WTC11 (cell line): Measurements from ENCODE around the gene MEGF6. TPM values are rescaled to one million over a fixed set of nuclear protein-coding genes. Genes with fewer than 3 reads are reported as not detected.

ENCODE experiments used
- ATAC-seq: fragments of 200-7000 bp; cut with Tn5 transposase; 2 replicates; pipeline ENCODE4 v1.10.0; 2021; ENCODE audit warnings: mild to moderate bottlenecking, moderate library complexity
- CTCF ChIA-PET: fragments of 300-600 bp; sonication (Branson Sonifier 250); formaldehyde crosslinking; loops from one replicate; lab custom pipeline; 2021; ENCODE audit warnings: antibody characterized with exemption; lab: Charles Lee
- POLR2A ChIA-PET: fragments of 350-600 bp; sonication (Branson Sonifier 250); formaldehyde crosslinking; loops from one replicate; lab custom pipeline; 2021; ENCODE audit warnings: antibody characterized with exemption; lab: Charles Lee
- DNase-seq: peaks from one replicate; pipeline ENCODE4 v3.0.0; 2021; ENCODE audit warnings: low spot score
- H3K27ac Mint-ChIP-seq: 2 replicates; pipeline ENCODE4 v1.8.0; 2021; ENCODE audit warnings: mixed read lengths
- H3K27me3 Mint-ChIP-seq: 2 replicates; pipeline ENCODE4 v1.8.0; 2021; ENCODE audit warnings: low read depth, mild to moderate bottlenecking, moderate library complexity, mixed read lengths
- H3K36me3 Mint-ChIP-seq: 2 replicates; pipeline ENCODE4 v1.8.0; 2021; ENCODE audit warnings: mixed read lengths
- H3K4me1 Mint-ChIP-seq: 2 replicates; pipeline ENCODE4 v1.8.0; 2022; ENCODE audit warnings: mixed read lengths
- H3K4me3 Mint-ChIP-seq: 2 replicates; pipeline ENCODE4 v1.8.0; 2021; ENCODE audit warnings: mild to moderate bottlenecking, moderate library complexity, mixed read lengths
- H3K9me3 Mint-ChIP-seq: 2 replicates; pipeline ENCODE4 v1.8.0; 2021; ENCODE audit warnings: mixed read lengths
- AFF4 ChIP-seq: sonication (generic); formaldehyde crosslinking; IDR thresholded peaks from 2 replicates; pipeline ENCODE4 v1.8.1; 2023; ENCODE audit warnings: mild to moderate bottlenecking, missing genetic modification reagents, borderline replicate concordance
- ATF1 ChIP-seq: sonication (generic); formaldehyde crosslinking; IDR thresholded peaks from 2 replicates; pipeline ENCODE4 v1.8.1; 2023; ENCODE audit warnings: mild to moderate bottlenecking, moderate library complexity, missing genetic modification reagents
- CTCF ChIP-seq: fragments of 200-600 bp; IDR thresholded peaks from 2 replicates; pipeline ENCODE4 v1.8.0; 2022; ENCODE audit warnings: antibody characterized with exemption
- GRHL2 ChIP-seq: fragments of 250-450 bp; sonication (Bioruptor Pico); IDR thresholded peaks from 2 replicates; pipeline ENCODE4 v1.8.0; 2022; ENCODE audit warnings: mild to moderate bottlenecking, moderate library complexity; ENCODE audit not compliant: insufficient replicate concordance, severe bottlenecking
- KAT7 ChIP-seq: sonication (generic); formaldehyde crosslinking; IDR thresholded peaks from 2 replicates; pipeline ENCODE4 v1.8.1; 2023; ENCODE audit warnings: missing genetic modification reagents, mild to moderate bottlenecking, borderline replicate concordance
- MXD4 ChIP-seq: fragments of 250-450 bp; sonication (Bioruptor Pico); IDR thresholded peaks from 2 replicates; pipeline ENCODE4 v1.8.0; 2021; ENCODE audit warnings: mild to moderate bottlenecking, moderate library complexity, borderline replicate concordance
- NFATC4 ChIP-seq: fragments of 250-450 bp; sonication (Bioruptor Pico); IDR thresholded peaks from 2 replicates; pipeline ENCODE4 v1.9.0; 2021; ENCODE audit warnings: mild to moderate bottlenecking
- NFYB ChIP-seq: sonication (generic); formaldehyde crosslinking; conservative IDR thresholded peaks from 2 replicates; pipeline ENCODE4 v1.8.0; 2022; ENCODE audit warnings: low read depth, missing genetic modification reagents
- NR2C2 ChIP-seq: sonication (generic); formaldehyde crosslinking; IDR thresholded peaks from 2 replicates; pipeline ENCODE4 v1.8.0; 2022; ENCODE audit warnings: mild to moderate bottlenecking, missing genetic modification reagents
- OVOL2 ChIP-seq: fragments of 250-450 bp; sonication (Bioruptor Pico); IDR thresholded peaks from 2 replicates; pipeline ENCODE4 v1.9.0; 2021; ENCODE audit warnings: mild to moderate bottlenecking, borderline replicate concordance
- SP1 ChIP-seq: sonication (generic); formaldehyde crosslinking; conservative IDR thresholded peaks from 2 replicates; pipeline ENCODE4 v1.8.1; 2022; ENCODE audit warnings: missing genetic modification reagents
- TP53 ChIP-seq: sonication (generic); formaldehyde crosslinking; IDR thresholded peaks from 2 replicates; pipeline ENCODE4 v1.8.1; 2023; ENCODE audit warnings: mild to moderate bottlenecking, missing genetic modification reagents
- ZNF121 ChIP-seq: sonication (generic); formaldehyde crosslinking; IDR thresholded peaks from 2 replicates; pipeline ENCODE4 v1.8.0; 2023; ENCODE audit warnings: missing genetic modification reagents
- total RNA-seq: library from RNA; stranded (reverse); gene quantifications from 3 replicates; pipeline ENCODE4 v1.2.3, GENCODE V29; 2021
- TF ChIP-seq, protein P1 (sequence below): fragments of 250-450 bp; sonication (Bioruptor Pico); IDR thresholded peaks from 2 replicates; pipeline ENCODE4 v1.8.0; 2021; ENCODE audit warnings: mild to moderate bottlenecking
- TF ChIP-seq, protein P2 (sequence below): sonication (generic); formaldehyde crosslinking; IDR thresholded peaks from 2 replicates; pipeline ENCODE4 v1.8.0; 2023; ENCODE audit warnings: mild to moderate bottlenecking, missing genetic modification reagents
- TF ChIP-seq, protein P3 (sequence below): sonication (generic); formaldehyde crosslinking; IDR thresholded peaks from 2 replicates; pipeline ENCODE4 v1.8.1; 2022; ENCODE audit warnings: mild to moderate bottlenecking, missing genetic modification reagents, moderate library complexity, borderline replicate concordance
- TF ChIP-seq, protein P4 (sequence below): sonication (generic); formaldehyde crosslinking; IDR thresholded peaks from 2 replicates; pipeline ENCODE4 v1.8.0; 2023; ENCODE audit warnings: missing genetic modification reagents
- TF ChIP-seq, protein P5 (sequence below): fragments of 250-450 bp; sonication (Bioruptor Pico); IDR thresholded peaks from 2 replicates; pipeline ENCODE4 v1.9.0; 2021; ENCODE audit warnings: mild to moderate bottlenecking

The MEGF6 gene
- total RNA-seq, 1 experiment from 2014 or later = 24.9 TPM

GRCh38 chr1:3552176-3552575 is 59.1 kb downstream of the MEGF6 start (continued):
- TF ChIP-seq CTCF = no peak
- TF ChIP-seq, protein P1, sequence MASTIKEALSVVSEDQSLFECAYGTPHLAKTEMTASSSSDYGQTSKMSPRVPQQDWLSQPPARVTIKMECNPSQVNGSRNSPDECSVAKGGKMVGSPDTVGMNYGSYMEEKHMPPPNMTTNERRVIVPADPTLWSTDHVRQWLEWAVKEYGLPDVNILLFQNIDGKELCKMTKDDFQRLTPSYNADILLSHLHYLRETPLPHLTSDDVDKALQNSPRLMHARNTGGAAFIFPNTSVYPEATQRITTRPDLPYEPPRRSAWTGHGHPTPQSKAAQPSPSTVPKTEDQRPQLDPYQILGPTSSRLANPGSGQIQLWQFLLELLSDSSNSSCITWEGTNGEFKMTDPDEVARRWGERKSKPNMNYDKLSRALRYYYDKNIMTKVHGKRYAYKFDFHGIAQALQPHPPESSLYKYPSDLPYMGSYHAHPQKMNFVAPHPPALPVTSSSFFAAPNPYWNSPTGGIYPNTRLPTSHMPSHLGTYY (CRISPR knock-in tag) = no peak
- no peak for TF ChIP-seq ATF1
- TF ChIP-seq KAT7 = no peak
- TF ChIP-seq SP1 (CRISPR knock-in tag) = no peak
- TF ChIP-seq, protein P2, sequence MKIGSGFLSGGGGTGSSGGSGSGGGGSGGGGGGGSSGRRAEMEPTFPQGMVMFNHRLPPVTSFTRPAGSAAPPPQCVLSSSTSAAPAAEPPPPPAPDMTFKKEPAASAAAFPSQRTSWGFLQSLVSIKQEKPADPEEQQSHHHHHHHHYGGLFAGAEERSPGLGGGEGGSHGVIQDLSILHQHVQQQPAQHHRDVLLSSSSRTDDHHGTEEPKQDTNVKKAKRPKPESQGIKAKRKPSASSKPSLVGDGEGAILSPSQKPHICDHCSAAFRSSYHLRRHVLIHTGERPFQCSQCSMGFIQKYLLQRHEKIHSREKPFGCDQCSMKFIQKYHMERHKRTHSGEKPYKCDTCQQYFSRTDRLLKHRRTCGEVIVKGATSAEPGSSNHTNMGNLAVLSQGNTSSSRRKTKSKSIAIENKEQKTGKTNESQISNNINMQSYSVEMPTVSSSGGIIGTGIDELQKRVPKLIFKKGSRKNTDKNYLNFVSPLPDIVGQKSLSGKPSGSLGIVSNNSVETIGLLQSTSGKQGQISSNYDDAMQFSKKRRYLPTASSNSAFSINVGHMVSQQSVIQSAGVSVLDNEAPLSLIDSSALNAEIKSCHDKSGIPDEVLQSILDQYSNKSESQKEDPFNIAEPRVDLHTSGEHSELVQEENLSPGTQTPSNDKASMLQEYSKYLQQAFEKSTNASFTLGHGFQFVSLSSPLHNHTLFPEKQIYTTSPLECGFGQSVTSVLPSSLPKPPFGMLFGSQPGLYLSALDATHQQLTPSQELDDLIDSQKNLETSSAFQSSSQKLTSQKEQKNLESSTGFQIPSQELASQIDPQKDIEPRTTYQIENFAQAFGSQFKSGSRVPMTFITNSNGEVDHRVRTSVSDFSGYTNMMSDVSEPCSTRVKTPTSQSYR (CRISPR knock-in tag) = no peak
- TF ChIP-seq, protein P3, sequence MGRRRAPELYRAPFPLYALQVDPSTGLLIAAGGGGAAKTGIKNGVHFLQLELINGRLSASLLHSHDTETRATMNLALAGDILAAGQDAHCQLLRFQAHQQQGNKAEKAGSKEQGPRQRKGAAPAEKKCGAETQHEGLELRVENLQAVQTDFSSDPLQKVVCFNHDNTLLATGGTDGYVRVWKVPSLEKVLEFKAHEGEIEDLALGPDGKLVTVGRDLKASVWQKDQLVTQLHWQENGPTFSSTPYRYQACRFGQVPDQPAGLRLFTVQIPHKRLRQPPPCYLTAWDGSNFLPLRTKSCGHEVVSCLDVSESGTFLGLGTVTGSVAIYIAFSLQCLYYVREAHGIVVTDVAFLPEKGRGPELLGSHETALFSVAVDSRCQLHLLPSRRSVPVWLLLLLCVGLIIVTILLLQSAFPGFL = no peak
- no peak for TF ChIP-seq ZNF121 (CRISPR knock-in tag)
- no peak for TF ChIP-seq NFATC4 (CRISPR knock-in tag)
- TF ChIP-seq NFYB (CRISPR knock-in tag) = no peak
- TF ChIP-seq, protein P4, sequence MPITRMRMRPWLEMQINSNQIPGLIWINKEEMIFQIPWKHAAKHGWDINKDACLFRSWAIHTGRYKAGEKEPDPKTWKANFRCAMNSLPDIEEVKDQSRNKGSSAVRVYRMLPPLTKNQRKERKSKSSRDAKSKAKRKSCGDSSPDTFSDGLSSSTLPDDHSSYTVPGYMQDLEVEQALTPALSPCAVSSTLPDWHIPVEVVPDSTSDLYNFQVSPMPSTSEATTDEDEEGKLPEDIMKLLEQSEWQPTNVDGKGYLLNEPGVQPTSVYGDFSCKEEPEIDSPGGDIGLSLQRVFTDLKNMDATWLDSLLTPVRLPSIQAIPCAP (CRISPR knock-in tag) = no peak

GRCh38 chr1:3551711-3552110 is 59.6 kb downstream of the MEGF6 start:
- Mint-ChIP-seq H3K27ac (no peak overlapping the region), H3K4me3 (no peak overlapping the region), H3K4me1 (no peaks in the 10 kb centered on the region), H3K27me3 (no peaks in the 10 kb centered on the region), H3K36me3 (no peaks in the 10 kb centered on the region), H3K9me3 (no peaks in the 10 kb centered on the region)
- DNase-seq = no peak
- ChIA-PET POLR2A (no interaction called here), CTCF (interaction anchor here (1.9 to 2.9 kb wide), 2 partner anchors 13 to 61 kb away, joined by 11 read pairs; no protein-coding TSS in a partner anchor)
- ATAC-seq = no peak
- TF ChIP-seq NR2C2 (no peak), GRHL2 (CRISPR knock-in tag) (no peak)
- TF ChIP-seq, protein P1 (CRISPR knock-in tag) = no peak

DNA sequence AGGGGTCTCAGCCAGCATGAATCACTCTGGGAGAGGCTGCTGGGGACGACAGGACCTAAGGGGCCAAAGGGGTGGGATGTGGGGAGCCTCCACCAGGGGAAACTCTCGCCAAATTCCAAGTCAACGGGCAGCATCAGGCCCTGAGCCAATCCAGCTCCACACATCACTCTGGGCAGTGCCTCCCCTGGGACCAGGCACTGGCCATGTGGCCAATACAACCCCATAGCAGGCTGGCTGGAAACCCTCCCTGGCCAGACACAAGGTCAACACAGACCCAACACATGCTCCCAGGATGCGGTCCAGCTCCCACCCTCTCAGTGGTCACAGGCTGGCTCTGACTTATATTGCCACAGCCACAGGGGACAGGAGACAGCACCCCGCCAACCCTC is 60.0 kb downstream of the MEGF6 start:
- no peaks in the 10 kb centered on the region for H3K27me3 Mint-ChIP-seq
- ChIA-PET POLR2A (no interaction called here), CTCF (interaction anchor here (1.0 to 2.9 kb wide), 2 partner anchors 14 to 60 kb away, joined by 4 to 11 read pairs; no protein-coding TSS in a partner anchor)
- H3K4me1 Mint-ChIP-seq = no peaks in the 10 kb centered on the region
- no peak for ATAC-seq
- no peak overlapping the region for H3K27ac Mint-ChIP-seq
- no peaks in the 10 kb centered on the region for H3K36me3 Mint-ChIP-seq
- H3K4me3 Mint-ChIP-seq = no peak overlapping the region
- no peak for DNase-seq
- no peaks in the 10 kb centered on the region for H3K9me3 Mint-ChIP-seq
- TF ChIP-seq TP53 (CRISPR knock-in tag) = no peak
- no peak for TF ChIP-seq MXD4
- TF ChIP-seq AFF4 (CRISPR knock-in tag) = no peak
- TF ChIP-seq OVOL2 = no peak
- no peak for TF ChIP-seq NFATC4 (CRISPR knock-in tag)
- TF ChIP-seq, protein P5, sequence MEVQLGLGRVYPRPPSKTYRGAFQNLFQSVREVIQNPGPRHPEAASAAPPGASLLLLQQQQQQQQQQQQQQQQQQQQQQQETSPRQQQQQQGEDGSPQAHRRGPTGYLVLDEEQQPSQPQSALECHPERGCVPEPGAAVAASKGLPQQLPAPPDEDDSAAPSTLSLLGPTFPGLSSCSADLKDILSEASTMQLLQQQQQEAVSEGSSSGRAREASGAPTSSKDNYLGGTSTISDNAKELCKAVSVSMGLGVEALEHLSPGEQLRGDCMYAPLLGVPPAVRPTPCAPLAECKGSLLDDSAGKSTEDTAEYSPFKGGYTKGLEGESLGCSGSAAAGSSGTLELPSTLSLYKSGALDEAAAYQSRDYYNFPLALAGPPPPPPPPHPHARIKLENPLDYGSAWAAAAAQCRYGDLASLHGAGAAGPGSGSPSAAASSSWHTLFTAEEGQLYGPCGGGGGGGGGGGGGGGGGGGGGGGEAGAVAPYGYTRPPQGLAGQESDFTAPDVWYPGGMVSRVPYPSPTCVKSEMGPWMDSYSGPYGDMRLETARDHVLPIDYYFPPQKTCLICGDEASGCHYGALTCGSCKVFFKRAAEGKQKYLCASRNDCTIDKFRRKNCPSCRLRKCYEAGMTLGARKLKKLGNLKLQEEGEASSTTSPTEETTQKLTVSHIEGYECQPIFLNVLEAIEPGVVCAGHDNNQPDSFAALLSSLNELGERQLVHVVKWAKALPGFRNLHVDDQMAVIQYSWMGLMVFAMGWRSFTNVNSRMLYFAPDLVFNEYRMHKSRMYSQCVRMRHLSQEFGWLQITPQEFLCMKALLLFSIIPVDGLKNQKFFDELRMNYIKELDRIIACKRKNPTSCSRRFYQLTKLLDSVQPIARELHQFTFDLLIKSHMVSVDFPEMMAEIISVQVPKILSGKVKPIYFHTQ (CRISPR knock-in tag) = no peak
